NT2/D1 (cell line): ENCODE data around the gene GJA8.

Experiments used
- YY1 ChIP-seq: IDR thresholded peaks from 2 replicates; pipeline ENCODE4 v1.6.1; 2011; ENCODE audit not compliant: insufficient read length, insufficient read depth
- ZNF274 ChIP-seq: IDR thresholded peaks from 2 replicates; pipeline ENCODE4 v1.6.1; 2011; ENCODE audit warnings: mild to moderate bottlenecking, low read depth, low read length

DNA sequence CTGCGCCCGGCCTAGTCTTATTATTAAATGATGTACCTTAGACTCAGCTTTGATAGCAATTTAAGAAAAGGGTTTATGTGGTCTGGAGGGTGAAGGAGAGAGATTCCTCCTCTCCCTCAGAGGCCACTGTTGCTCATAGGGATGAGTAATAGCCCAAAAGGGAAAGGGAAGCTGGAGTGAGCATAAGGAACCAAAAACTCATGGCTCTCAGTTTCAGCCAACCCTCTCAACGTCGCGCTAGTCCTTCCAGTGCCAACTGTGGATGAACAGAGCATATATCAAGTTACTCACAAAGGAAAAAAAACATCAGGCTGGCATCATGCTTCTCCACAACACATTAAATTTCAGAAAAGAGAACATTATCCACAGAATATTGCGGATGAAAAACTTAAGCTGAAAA is 17.3 kb downstream of the GJA8 start:
- TF ChIP-seq ZNF274 = no peak
- TF ChIP-seq YY1 = no peak
